ENCODE results near the gene IRF2BP1. TPM values are rescaled to one million over a fixed set of nuclear protein-coding genes. Genes with fewer than 3 reads are reported as not detected.
A peak's percentile ranks its signal among the peaks of the same experiment; 100 is the strongest.
"Not testable (repeated sequence)": the region's sequence is repeated elsewhere in the genome, so short reads cannot be mapped to it uniquely, and the experiment has no call there.

IRF2BP1 gene
- total RNA-seq, 2 donors from 2014 or later, result 13.5 to 16.4 TPM

GRCh38 chr19:45895983-45896599 lies 10.2 kb upstream of the IRF2BP1 start:
- H3K27ac Mint-ChIP-seq, result peak overlapping the region; percentile 78
- not testable (repeated sequence) for H3K27me3 Mint-ChIP-seq; H3K4me1 Mint-ChIP-seq; H3K4me3 Mint-ChIP-seq; H3K9me3 Mint-ChIP-seq; ATAC-seq (replicated peaks)
- peaks cover 37% of the 10 kb centered on the region for H3K36me3 Mint-ChIP-seq (ENCODE audit: low read depth)

GRCh38 chr19:45895519-45895972 lies 9.6 kb upstream of the IRF2BP1 start:
- no peak for ATAC-seq (replicated peaks)
- H3K27me3 Mint-ChIP-seq, result no peaks in the 10 kb centered on the region
- H3K4me3 Mint-ChIP-seq, result no peak overlapping the region
- H3K27ac Mint-ChIP-seq, result peak overlapping the region; percentile 78
- peaks cover 3% of the 10 kb centered on the region for H3K4me1 Mint-ChIP-seq
- H3K9me3 Mint-ChIP-seq, result no peaks in the 10 kb centered on the region
- H3K36me3 Mint-ChIP-seq (ENCODE audit: low read depth), result peaks cover 33% of the 10 kb centered on the region

GRCh38 chr19:45890877-45891276 lies 4.9 kb upstream of the IRF2BP1 start:
- ATAC-seq (replicated peaks), result no peak
- peaks cover 16% of the 10 kb centered on the region for H3K36me3 Mint-ChIP-seq (ENCODE audit: low read depth)
- no peak overlapping the region for H3K27ac Mint-ChIP-seq
- no peaks in the 10 kb centered on the region for H3K9me3 Mint-ChIP-seq
- no peaks in the 10 kb centered on the region for H3K4me1 Mint-ChIP-seq
- no peaks in the 10 kb centered on the region for H3K27me3 Mint-ChIP-seq
- no peak overlapping the region for H3K4me3 Mint-ChIP-seq

GRCh38 chr19:45889210-45889885 lies 3.4 kb upstream of the IRF2BP1 start:
- H3K4me3 Mint-ChIP-seq, result no peak overlapping the region
- no peaks in the 10 kb centered on the region for H3K27me3 Mint-ChIP-seq
- no peak overlapping the region for H3K27ac Mint-ChIP-seq
- no peaks in the 10 kb centered on the region for H3K9me3 Mint-ChIP-seq
- H3K36me3 Mint-ChIP-seq (ENCODE audit: low read depth), result peaks cover 7% of the 10 kb centered on the region
- no peak for ATAC-seq (replicated peaks)
- H3K4me1 Mint-ChIP-seq, result no peaks in the 10 kb centered on the region

GRCh38 chr19:45887200-45887710 lies 1.3 kb upstream of the IRF2BP1 start:
- ATAC-seq (replicated peaks), result no peak
- Mint-ChIP-seq H3K27me3 (no peaks in the 10 kb centered on the region), H3K36me3 (ENCODE audit: low read depth) (peaks cover 15% of the 10 kb centered on the region), H3K9me3 (no peaks in the 10 kb centered on the region), H3K4me1 (peaks cover 6% of the 10 kb centered on the region), H3K4me3 (peak overlapping the region; percentile 92), H3K27ac (peak overlapping the region; percentile 95)

GRCh38 chr19:45886427-45887199 lies 672 bp upstream of the IRF2BP1 start:
- H3K4me3 Mint-ChIP-seq, result peak overlapping the region; percentile 92
- H3K27me3 Mint-ChIP-seq, result no peaks in the 10 kb centered on the region
- H3K36me3 Mint-ChIP-seq (ENCODE audit: low read depth), result peaks cover 15% of the 10 kb centered on the region
- ATAC-seq (replicated peaks), result peak; percentile 88
- peak overlapping the region; percentile 95 for H3K27ac Mint-ChIP-seq
- no peaks in the 10 kb centered on the region for H3K9me3 Mint-ChIP-seq
- peaks cover 9% of the 10 kb centered on the region for H3K4me1 Mint-ChIP-seq

- Mint-ChIP-seq H3K4me1 (peaks cover 15% of the 10 kb centered on the region), H3K36me3 (ENCODE audit: low read depth) (peaks cover 15% of the 10 kb centered on the region), H3K27me3 (peaks cover 3% of the 10 kb centered on the region), H3K4me3 (peak overlapping the region; percentile 56), H3K27ac (no peak overlapping the region), H3K9me3 (no peaks in the 10 kb centered on the region)
- ATAC-seq (replicated peaks), result no peak
Measured at GRCh38 chr19:45884682-45885555, 1.0 kb downstream of the IRF2BP1 start.

- Mint-ChIP-seq H3K27me3 (peaks cover 4% of the 10 kb centered on the region), H3K27ac (no peak overlapping the region), H3K36me3 (ENCODE audit: low read depth) (peaks cover 15% of the 10 kb centered on the region), H3K4me1 (peaks cover 15% of the 10 kb centered on the region), H3K9me3 (no peaks in the 10 kb centered on the region), H3K4me3 (peak overlapping the region; percentile 79)
- no peak for ATAC-seq (replicated peaks)
Measured at GRCh38 chr19:45883881-45884681, 1.9 kb downstream of the IRF2BP1 start.

GRCh38 chr19:45883586-45883880 lies 2.4 kb downstream of the IRF2BP1 start:
- Mint-ChIP-seq H3K4me3 (peak overlapping the region; percentile 79), H3K36me3 (ENCODE audit: low read depth) (peaks cover 15% of the 10 kb centered on the region), H3K4me1 (peaks cover 18% of the 10 kb centered on the region), H3K9me3 (no peaks in the 10 kb centered on the region), H3K27ac (peak overlapping the region; percentile 73), H3K27me3 (peaks cover 5% of the 10 kb centered on the region)
- ATAC-seq (replicated peaks), result no peak

- Mint-ChIP-seq H3K36me3 (ENCODE audit: low read depth) (peaks cover 15% of the 10 kb centered on the region), H3K27ac (peak overlapping the region; percentile 73), H3K27me3 (peaks cover 7% of the 10 kb centered on the region), H3K4me1 (peaks cover 21% of the 10 kb centered on the region), H3K9me3 (no peaks in the 10 kb centered on the region), H3K4me3 (peak overlapping the region; percentile 79)
- ATAC-seq (replicated peaks), result peak; percentile 25
Measured at GRCh38 chr19:45882652-45883585, 3.0 kb downstream of the IRF2BP1 start.

GRCh38 chr19:45881909-45882528 lies 3.9 kb downstream of the IRF2BP1 start:
- H3K27ac Mint-ChIP-seq, result no peak overlapping the region
- no peak for ATAC-seq (replicated peaks)
- H3K27me3 Mint-ChIP-seq, result peaks cover 7% of the 10 kb centered on the region
- H3K9me3 Mint-ChIP-seq, result no peaks in the 10 kb centered on the region
- H3K36me3 Mint-ChIP-seq (ENCODE audit: low read depth), result peaks cover 15% of the 10 kb centered on the region
- H3K4me3 Mint-ChIP-seq, result peak overlapping the region; percentile 79
- H3K4me1 Mint-ChIP-seq, result peaks cover 24% of the 10 kb centered on the region

Data from activated T-helper 17 cell treated with anti-CD3 and anti-CD28 coated beads, Interleukin-2, amount 50 U/mL, for 72 hours (primary cell).